Measurements from ENCODE around the gene CDH4. TPM values are rescaled to one million over a fixed set of nuclear protein-coding genes. Genes with fewer than 3 reads are reported as not detected.

CDH4 gene
- total RNA-seq, 3 donors from 2014 or later (not counting 1 experiment from before 2014, with no cell fraction given), result 0.18 TPM; not detected in 2

- 90% methylated on average over 16 of the region's 16 CpGs for WGBS (ENCODE audit: insufficient coverage)
- Mint-ChIP-seq H3K9me3 (peaks cover 0 to 4% of the 10 kb centered on the region in 2 donors), H3K27me3 (ENCODE audit: low read depth in 2 of 2) (no peaks in the 10 kb centered on the region), H3K36me3 (no peaks in the 10 kb centered on the region), H3K4me3 (no peak overlapping the region), H3K4me1 (no peaks in the 10 kb centered on the region), H3K27ac (no peak overlapping the region)
- H3K27ac ChIP-seq (ENCODE audit: low read length), result no peak overlapping the region
- DNase-seq (no peak), ATAC-seq (no peak)
- no peak overlapping the region for H3K4me3 ChIP-seq (ENCODE audit: low read length)
- H3K9me3 ChIP-seq (ENCODE audit: control insufficient read depth, insufficient read depth, low read length), result peaks cover 51% of the 10 kb centered on the region
- intact Hi-C loops (cut with micrococcal nuclease), result no loop called here
- no peaks in the 10 kb centered on the region for H3K4me1 ChIP-seq (ENCODE audit: control insufficient read depth, insufficient read depth, low read length)
- no peaks in the 10 kb centered on the region for H3K27me3 ChIP-seq (ENCODE audit: control insufficient read depth, insufficient read depth, low read length)
- TF ChIP-seq CTCF (IDR thresholded peaks at IDR 0.05), result no peak
- H3K36me3 ChIP-seq (ENCODE audit: control insufficient read depth, insufficient read depth, low read length), result no peaks in the 10 kb centered on the region
Observed at GRCh38 chr20:61600016-61600415, 348.0 kb downstream of the CDH4 start.

- Mint-ChIP-seq H3K4me1 (no peaks in the 10 kb centered on the region), H3K27ac (no peak overlapping the region), H3K36me3 (no peaks in the 10 kb centered on the region), H3K4me3 (no peak overlapping the region), H3K9me3 (peaks cover 0 to 8% of the 10 kb centered on the region in 2 donors), H3K27me3 (ENCODE audit: low read depth in 2 of 2) (no peaks in the 10 kb centered on the region)
- H3K27ac ChIP-seq (ENCODE audit: low read length), result no peak overlapping the region
- H3K4me3 ChIP-seq (ENCODE audit: low read length), result no peak overlapping the region
- H3K27me3 ChIP-seq (ENCODE audit: control insufficient read depth, insufficient read depth, low read length), result no peaks in the 10 kb centered on the region
- peaks cover 42% of the 10 kb centered on the region for H3K9me3 ChIP-seq (ENCODE audit: control insufficient read depth, insufficient read depth, low read length)
- no peaks in the 10 kb centered on the region for H3K4me1 ChIP-seq (ENCODE audit: control insufficient read depth, insufficient read depth, low read length)
- 88% methylated on average over 12 of the region's 12 CpGs for WGBS (ENCODE audit: insufficient coverage)
- no peak for TF ChIP-seq CTCF (IDR thresholded peaks at IDR 0.05)
- DNase-seq (no peak), ATAC-seq (no peak)
- intact Hi-C loops (cut with micrococcal nuclease), result no loop called here
- no peaks in the 10 kb centered on the region for H3K36me3 ChIP-seq (ENCODE audit: control insufficient read depth, insufficient read depth, low read length)
Observed at GRCh38 chr20:61601361-61601760, 349.3 kb downstream of the CDH4 start.

- Mint-ChIP-seq H3K36me3 (no peaks in the 10 kb centered on the region), H3K4me3 (no peak overlapping the region), H3K4me1 (no peaks in the 10 kb centered on the region), H3K27ac (no peak overlapping the region), H3K27me3 (ENCODE audit: low read depth in 2 of 2) (no peaks in the 10 kb centered on the region), H3K9me3 (peaks cover 0 to 6% of the 10 kb centered on the region in 2 donors)
- Histone ChIP-seq H3K36me3 (ENCODE audit: control insufficient read depth, insufficient read depth, low read length) (no peaks in the 10 kb centered on the region), H3K4me1 (ENCODE audit: control insufficient read depth, insufficient read depth, low read length) (no peaks in the 10 kb centered on the region), H3K4me3 (ENCODE audit: low read length) (no peak overlapping the region), H3K27ac (ENCODE audit: low read length) (no peak overlapping the region), H3K27me3 (ENCODE audit: control insufficient read depth, insufficient read depth, low read length) (no peaks in the 10 kb centered on the region), H3K9me3 (ENCODE audit: control insufficient read depth, insufficient read depth, low read length) (peaks cover 39% of the 10 kb centered on the region)
- intact Hi-C loops (cut with micrococcal nuclease), result no loop called here
- DNase-seq, result no peak
- TF ChIP-seq CTCF (IDR thresholded peaks at IDR 0.05), result no peak
- WGBS (ENCODE audit: insufficient coverage), result 91% methylated on average over 14 of the region's 14 CpGs
- ATAC-seq, result no peak
Observed at GRCh38 chr20:61601853-61602252, 349.8 kb downstream of the CDH4 start.

GRCh38 chr20:61603715-61604114, 351.7 kb downstream of the CDH4 start:
- Histone ChIP-seq H3K36me3 (ENCODE audit: control insufficient read depth, insufficient read depth, low read length) (no peaks in the 10 kb centered on the region), H3K27me3 (ENCODE audit: control insufficient read depth, insufficient read depth, low read length) (no peaks in the 10 kb centered on the region), H3K4me1 (ENCODE audit: control insufficient read depth, insufficient read depth, low read length) (no peaks in the 10 kb centered on the region), H3K27ac (ENCODE audit: low read length) (no peak overlapping the region), H3K9me3 (ENCODE audit: control insufficient read depth, insufficient read depth, low read length) (peaks cover 26% of the 10 kb centered on the region), H3K4me3 (ENCODE audit: low read length) (no peak overlapping the region)
- DNase-seq (no peak), ATAC-seq (no peak)
- Mint-ChIP-seq H3K9me3 (peaks cover 0 to 5% of the 10 kb centered on the region in 2 donors), H3K27ac (no peak overlapping the region), H3K36me3 (no peaks in the 10 kb centered on the region), H3K4me1 (no peaks in the 10 kb centered on the region), H3K4me3 (no peak overlapping the region), H3K27me3 (ENCODE audit: low read depth in 2 of 2) (no peaks in the 10 kb centered on the region)
- 89% methylated on average over 5 of the region's 5 CpGs for WGBS (ENCODE audit: insufficient coverage)
- intact Hi-C loops (cut with micrococcal nuclease), result no loop called here
- no peak for TF ChIP-seq CTCF (IDR thresholded peaks at IDR 0.05)
